Retina (tissue), 1 donor: ENCODE measurements around the gene BAZ2B.

Experiments used
- DNase-seq: peaks from one replicate; pipeline ENCODE4 v3.0.0-alpha.2; 2016

BAZ2B gene

GRCh38 chr2:159292157-159292556 is 324.2 kb downstream of the BAZ2B start:
- DNase-seq: no peak

GRCh38 chr2:159290289-159290907 is 325.9 kb downstream of the BAZ2B start:
- no peak for DNase-seq

GRCh38 chr2:159287733-159288132 is 328.6 kb downstream of the BAZ2B start:
- DNase-seq: no peak

GRCh38 chr2:159286709-159287441 is 329.5 kb downstream of the BAZ2B start:
- peak; percentile 98 for DNase-seq

- DNase-seq: peak; percentile 81
Observed at GRCh38 chr2:159285929-159286708, 330.2 kb downstream of the BAZ2B start, which contains the start of gene WDSUB1. Gene WDSUB1 (minus strand): TSS chr2:159286703. CDS start chr2:159283069, 3,634 bp downstream.

- DNase-seq: peak; percentile 8
Observed at GRCh38 chr2:159285433-159285832, 330.9 kb downstream of the BAZ2B start.

- no peak for DNase-seq
Observed at GRCh38 chr2:159283529-159283928, 332.8 kb downstream of the BAZ2B start.

- DNase-seq: no peak
Observed at GRCh38 chr2:159281002-159281401, 335.3 kb downstream of the BAZ2B start.

GRCh38 chr2:159279700-159280099 is 336.6 kb downstream of the BAZ2B start:
- DNase-seq: no peak

- DNase-seq: no peak
Observed at GRCh38 chr2:159275111-159275510, 341.2 kb downstream of the BAZ2B start.

- DNase-seq: no peak
Observed at GRCh38 chr2:159272156-159272555, 344.2 kb downstream of the BAZ2B start.

GRCh38 chr2:159270744-159271379 is 345.5 kb downstream of the BAZ2B start:
- DNase-seq: no peak
